Measurements from ENCODE around the gene CFAP65.

Gene CFAP65

GRCh38 chr2:219017201-219017931 is 23.9 kb downstream of the CFAP65 start:
- DNase-seq (ENCODE audit: low read depth in 2 of 3, low spot score in 1 of 3) = no peak

- no peak for DNase-seq (ENCODE audit: low read depth in 2 of 3, low spot score in 1 of 3)
Observed at GRCh38 chr2:219016721-219017120, 24.6 kb downstream of the CFAP65 start.

- DNase-seq (ENCODE audit: low read depth in 2 of 3, low spot score in 1 of 3) = no peak
Observed at GRCh38 chr2:219010873-219011272, 30.4 kb downstream of the CFAP65 start.

- no peak for DNase-seq (ENCODE audit: low read depth in 2 of 3, low spot score in 1 of 3)
Observed at GRCh38 chr2:219010162-219010756, 31.1 kb downstream of the CFAP65 start.

GRCh38 chr2:219009294-219009693 is 32.0 kb downstream of the CFAP65 start:
- no peak for DNase-seq (ENCODE audit: low read depth in 2 of 3, low spot score in 1 of 3)

- no peak for DNase-seq (ENCODE audit: low read depth in 2 of 3, low spot score in 1 of 3)
Observed at GRCh38 chr2:219003979-219004378, 37.3 kb downstream of the CFAP65 start.

- no peak for DNase-seq (ENCODE audit: low read depth in 2 of 3, low spot score in 1 of 3)
Observed at GRCh38 chr2:219003267-219003634, 38.1 kb downstream of the CFAP65 start.

GRCh38 chr2:219002395-219003266 is 38.7 kb downstream of the CFAP65 start:
- peak; percentile 37 to 52 (median 46) for DNase-seq (ENCODE audit: low read depth in 2 of 3, low spot score in 1 of 3)

- no peak for DNase-seq (ENCODE audit: low read depth in 2 of 3, low spot score in 1 of 3)
Observed at GRCh38 chr2:219001577-219002394, 39.5 kb downstream of the CFAP65 start.

- no peak for DNase-seq (ENCODE audit: low read depth in 2 of 3, low spot score in 1 of 3)
Observed at GRCh38 chr2:219001100-219001576, 40.2 kb downstream of the CFAP65 start.

- no peak for DNase-seq (ENCODE audit: low read depth in 2 of 3, low spot score in 1 of 3)
Observed at GRCh38 chr2:219000569-219000960, 40.8 kb downstream of the CFAP65 start.

GRCh38 chr2:218999881-219000568 is 41.3 kb downstream of the CFAP65 start:
- DNase-seq (ENCODE audit: low read depth in 2 of 3, low spot score in 1 of 3) = no peak

- no peak for DNase-seq (ENCODE audit: low read depth in 2 of 3, low spot score in 1 of 3)
Observed at GRCh38 chr2:218999021-218999880, 42.1 kb downstream of the CFAP65 start.

- no peak for DNase-seq (ENCODE audit: low read depth in 2 of 3, low spot score in 1 of 3)
Observed at GRCh38 chr2:218998414-218999002, 42.8 kb downstream of the CFAP65 start.

GRCh38 chr2:218997731-218998130 is 43.6 kb downstream of the CFAP65 start:
- no peak for DNase-seq (ENCODE audit: low read depth in 2 of 3, low spot score in 1 of 3)

- DNase-seq (ENCODE audit: low read depth in 2 of 3, low spot score in 1 of 3) = no peak
Observed at GRCh38 chr2:218996937-218997336, 44.4 kb downstream of the CFAP65 start.

GRCh38 chr2:218995972-218996711 is 45.2 kb downstream of the CFAP65 start:
- peak; percentile 63 to 90 (median 80) for DNase-seq (ENCODE audit: low read depth in 2 of 3, low spot score in 1 of 3)

GRCh38 chr2:218995561-218995960 is 45.8 kb downstream of the CFAP65 start:
- no peak for DNase-seq (ENCODE audit: low read depth in 2 of 3, low spot score in 1 of 3)

Data from stimulated activated CD4-positive, alpha-beta T cell treated with anti-CD3 and anti-CD28 coated beads, Interleukin-12 subunit alpha, Interleukin-12 subunit beta, amount 100 ng/mL, for 48 hours (primary cell).